ENCODE results near the gene KIF26A. TPM values are rescaled to one million over a fixed set of nuclear protein-coding genes. Genes with fewer than 3 reads are reported as not detected.

KIF26A gene
- total RNA-seq, 1 donor from 2014 or later, result 15.0 TPM

DNA sequence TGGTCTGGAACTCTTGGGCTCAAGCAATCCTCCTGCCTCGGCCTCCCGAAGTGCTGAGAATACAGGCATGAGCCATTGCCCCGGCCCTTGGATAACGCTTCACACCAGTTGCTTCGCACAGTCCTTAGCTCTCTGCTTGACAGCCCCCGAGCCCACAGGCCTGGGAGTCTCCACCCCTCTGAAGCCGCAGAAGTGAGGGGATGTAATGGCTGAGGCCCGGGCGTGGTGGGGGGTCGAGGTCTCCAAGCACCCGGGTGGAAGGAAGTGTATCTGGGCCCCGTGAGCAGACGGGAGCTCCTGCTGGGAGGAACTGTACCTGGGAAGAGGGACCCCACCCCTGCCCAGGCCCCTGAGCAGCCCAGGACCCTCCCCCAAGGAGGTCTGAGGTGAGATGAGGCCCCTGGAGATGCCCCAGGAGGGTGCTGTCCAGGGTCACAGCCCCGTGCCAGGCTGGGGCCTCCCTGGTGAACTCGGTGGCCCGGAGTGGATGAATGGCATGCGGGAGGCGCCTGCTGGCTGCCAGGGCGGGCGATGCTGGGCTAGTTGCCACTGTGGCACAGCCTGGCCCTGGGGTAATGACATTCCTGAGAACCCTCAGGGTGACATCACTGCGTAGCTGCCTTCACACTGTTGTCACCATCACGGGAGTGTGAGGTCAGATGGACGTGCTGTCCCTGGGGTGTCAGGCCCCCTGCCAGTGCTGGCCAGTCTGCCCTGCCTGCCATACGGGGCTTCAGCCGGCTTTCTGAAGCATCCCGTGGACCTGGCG, 48.9 kb downstream of the KIF26A start:
- Mint-ChIP-seq H3K27ac (ENCODE audit: unreplicated experiment) (peak overlapping the region; percentile 57), H3K36me3 (ENCODE audit: low read depth) (no peaks in the 10 kb centered on the region), H3K4me1 (no peaks in the 10 kb centered on the region), H3K9me3 (no peaks in the 10 kb centered on the region), H3K4me3 (no peak overlapping the region), H3K27me3 (ENCODE audit: low read depth) (no peaks in the 10 kb centered on the region)
- TF ChIP-seq CTCF (conservative IDR thresholded peaks at IDR 0.05), result no peak
- no peak for DNase-seq (ENCODE audit: low read depth, low spot score)

DNA sequence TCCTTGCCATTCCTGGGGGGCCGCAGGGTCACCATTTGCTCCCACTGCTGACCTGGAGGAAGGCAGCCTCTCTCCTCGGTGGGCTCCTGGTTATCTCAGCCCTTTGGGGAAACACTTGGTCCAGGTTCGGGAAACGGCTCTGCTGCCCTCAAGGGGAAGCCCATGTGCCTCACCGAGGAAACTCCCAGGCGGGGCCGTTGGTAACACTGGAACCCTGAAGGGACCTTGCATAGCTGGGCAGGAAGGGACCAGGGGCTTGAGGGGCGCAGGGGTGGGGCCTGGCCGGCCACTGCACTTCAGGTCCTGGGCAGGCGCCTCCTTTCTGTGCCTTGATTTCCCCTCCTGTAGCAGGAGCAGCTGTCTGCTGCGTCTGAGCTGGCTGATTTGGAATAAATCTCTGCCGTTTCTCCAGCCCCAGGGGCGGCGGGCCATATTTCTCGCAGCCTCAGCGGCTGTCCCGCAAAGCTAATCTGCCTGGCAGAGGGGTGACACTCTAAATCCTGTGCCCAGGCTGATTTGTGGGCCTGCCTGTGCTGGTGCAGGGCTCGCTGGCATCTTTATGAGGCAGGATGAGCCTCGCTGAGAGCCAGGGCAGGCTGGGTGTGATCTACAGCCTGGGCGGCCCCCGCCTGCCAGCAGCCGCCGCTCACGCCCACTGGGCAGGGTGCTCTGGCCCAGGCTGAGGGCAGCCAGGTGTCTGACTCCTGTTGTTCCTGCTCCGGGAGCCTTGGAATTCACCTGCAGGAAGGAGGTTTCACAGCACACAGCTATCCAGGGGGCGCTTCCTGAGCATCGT, 49.7 kb downstream of the KIF26A start:
- Mint-ChIP-seq H3K4me3 (no peak overlapping the region), H3K27ac (ENCODE audit: unreplicated experiment) (no peak overlapping the region), H3K4me1 (no peaks in the 10 kb centered on the region), H3K27me3 (ENCODE audit: low read depth) (no peaks in the 10 kb centered on the region), H3K9me3 (no peaks in the 10 kb centered on the region), H3K36me3 (ENCODE audit: low read depth) (no peaks in the 10 kb centered on the region)
- TF ChIP-seq CTCF (conservative IDR thresholded peaks at IDR 0.05), result no peak
- no peak for DNase-seq (ENCODE audit: low read depth, low spot score)

GRCh38 chr14:104188727-104189400, 50.5 kb downstream of the KIF26A start:
- TF ChIP-seq CTCF (conservative IDR thresholded peaks at IDR 0.05), result no peak
- no peak for DNase-seq (ENCODE audit: low read depth, low spot score)
- Mint-ChIP-seq H3K27me3 (ENCODE audit: low read depth) (no peaks in the 10 kb centered on the region), H3K9me3 (no peaks in the 10 kb centered on the region), H3K36me3 (ENCODE audit: low read depth) (no peaks in the 10 kb centered on the region), H3K4me1 (no peaks in the 10 kb centered on the region), H3K27ac (ENCODE audit: unreplicated experiment) (no peak overlapping the region), H3K4me3 (no peak overlapping the region)

GRCh38 chr14:104189629-104190335, 51.4 kb downstream of the KIF26A start:
- Mint-ChIP-seq H3K4me1 (peaks cover 4% of the 10 kb centered on the region), H3K27ac (ENCODE audit: unreplicated experiment) (no peak overlapping the region), H3K27me3 (ENCODE audit: low read depth) (no peaks in the 10 kb centered on the region), H3K4me3 (no peak overlapping the region), H3K9me3 (no peaks in the 10 kb centered on the region), H3K36me3 (ENCODE audit: low read depth) (no peaks in the 10 kb centered on the region)
- no peak for TF ChIP-seq CTCF (conservative IDR thresholded peaks at IDR 0.05)
- no peak for DNase-seq (ENCODE audit: low read depth, low spot score)

DNA sequence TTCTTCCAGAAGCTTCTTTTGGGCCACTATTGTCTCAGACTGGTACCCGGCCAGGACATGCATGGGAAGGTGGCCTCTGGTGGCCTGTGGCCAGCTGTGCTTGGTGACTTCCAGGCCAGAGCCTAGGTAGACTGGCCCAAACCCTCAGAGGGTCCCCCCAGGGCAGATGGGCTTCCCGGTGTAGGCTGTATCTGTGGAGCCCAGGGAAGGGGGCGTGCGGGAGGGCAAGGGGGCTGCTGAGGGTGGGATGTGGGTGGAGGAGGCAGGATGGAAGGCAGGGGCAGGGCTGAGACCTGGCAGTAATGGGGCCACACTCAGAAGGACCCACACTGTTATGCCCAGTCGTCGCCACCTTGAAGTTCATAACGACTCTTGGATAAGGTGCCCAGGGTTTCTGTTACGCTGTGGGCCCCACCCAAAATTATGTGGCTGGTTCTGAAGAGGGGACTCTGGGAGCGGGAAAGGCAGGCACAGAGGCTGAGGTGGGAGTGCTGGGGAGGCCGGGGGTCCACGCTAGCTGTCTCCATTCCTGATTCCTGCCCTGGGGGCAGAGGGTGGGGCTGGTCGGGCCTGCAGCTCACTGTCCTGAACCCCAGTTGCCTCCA, 52.1 kb downstream of the KIF26A start:
- Mint-ChIP-seq H3K9me3 (no peaks in the 10 kb centered on the region), H3K4me3 (no peak overlapping the region), H3K36me3 (ENCODE audit: low read depth) (no peaks in the 10 kb centered on the region), H3K27me3 (ENCODE audit: low read depth) (no peaks in the 10 kb centered on the region), H3K4me1 (peaks cover 4% of the 10 kb centered on the region), H3K27ac (ENCODE audit: unreplicated experiment) (no peak overlapping the region)
- TF ChIP-seq CTCF (conservative IDR thresholded peaks at IDR 0.05), result no peak
- DNase-seq (ENCODE audit: low read depth, low spot score), result no peak
